Esophagus muscularis mucosa (tissue), 4 donors: ENCODE data around the gene PLCH1. TPM values are rescaled to one million over a fixed set of nuclear protein-coding genes. Genes with fewer than 3 reads are reported as not detected.

Experiments used
- DNase-seq: peaks from one replicate; pipeline ENCODE4 v3.0.0-alpha.2; 2017; ENCODE audit errors: extremely low spot score
- H3K27ac ChIP-seq, 4 donors: fragments of 200-600 bp; sonication (generic); replicated peaks in 1 of 4; 1 replicate in 3 of 4; 2 replicates in 1 of 4; pipeline ENCODE4 v1.5.1; 2016 to 2019; ENCODE audit warnings: mild to moderate bottlenecking in 1 of 4
- H3K27me3 ChIP-seq, 4 donors: fragments of 200-600 bp; sonication (generic); one replicate each; pipeline versions ENCODE4 v1.5.1 to v1.6.0; 2016 to 2019
- H3K36me3 ChIP-seq, 4 donors: fragments of 200-600 bp; sonication (generic); one replicate each; pipeline ENCODE4 v1.5.1; 2016 to 2019
- H3K4me1 ChIP-seq, 4 donors: fragments of 200-600 bp; sonication (generic); one replicate each; pipeline ENCODE4 v1.5.1; 2016 to 2019
- H3K4me3 ChIP-seq, 4 donors: fragments of 200-600 bp; sonication (generic); 1 replicate in 2 of 4; 2 replicates in 2 of 4; pipeline ENCODE4 v1.5.1; 2016 to 2019; ENCODE audit warnings: mild to moderate bottlenecking in 4 of 4, moderate library complexity in 1 of 4
- H3K9me3 ChIP-seq, 4 donors: fragments of 200-600 bp; sonication (generic); 1 replicate in 3 of 4; 2 replicates in 1 of 4; pipeline ENCODE4 v1.5.1; 2016 to 2019
- CTCF ChIP-seq, 3 experiments: fragments of 200-600 bp in 2 of 3; fragments of 450-650 bp in 1 of 3; sonication (generic) in 2 of 3; IDR thresholded peaks; one replicate each; pipeline ENCODE4 v1.5.1; 2017 to 2019; ENCODE audit warnings: antibody characterized with exemption in 3 of 3, mild to moderate bottlenecking in 2 of 3, moderate library complexity in 1 of 3
- EP300 ChIP-seq: sonication (generic); formaldehyde crosslinking; IDR thresholded peaks from one replicate; pipeline ENCODE4 v1.6.1; 2017; ENCODE audit warnings: antibody characterized with exemption
- POLR2A ChIP-seq: fragments of 450-650 bp; IDR thresholded peaks from one replicate; pipeline ENCODE4 v1.6.1; 2017; ENCODE audit warnings: antibody characterized with exemption, moderate library complexity, mild to moderate bottlenecking, low read depth
- POLR2AphosphoS5 ChIP-seq, 2 donors: sonication (generic); formaldehyde crosslinking; IDR thresholded peaks; one replicate each; pipeline ENCODE4 v1.6.1; 2017; ENCODE audit warnings: antibody characterized with exemption in 2 of 2
- WGBS: methylation state at CpG from one replicate; pipeline ENCODE4 v1.1.5; 2018; 5-methylcytosine and 5-hydroxymethylcytosine counted together
- intact Hi-C: fragments of 100-400 bp; cut with DNase I; formaldehyde crosslinking; loops from one replicate; pipeline ENCODE4 v1.15.1; 2023
- total RNA-seq, 4 donors: library from RNA; depleted of rRNA; stranded (reverse); fragments of >200 nt; gene quantifications; one replicate each; pipeline versions ENCODE4 v1.1.0 to v1.2.1, GENCODE V29; 2016

Gene PLCH1
- total RNA-seq, 4 donors from 2014 or later = under 0.01 to 0.52 (median 0.36) TPM

GRCh38 chr3:155516439-155516838 is 228.4 kb downstream of the PLCH1 start:
- Histone ChIP-seq H3K9me3 (no peaks in the 10 kb centered on the region), H3K4me3 (no peak overlapping the region), H3K4me1 (no peaks in the 10 kb centered on the region), H3K27me3 (no peaks in the 10 kb centered on the region), H3K27ac (no peak overlapping the region), H3K36me3 (no peaks in the 10 kb centered on the region)
- TF ChIP-seq POLR2AphosphoS5 (IDR thresholded peaks at IDR 0.05) (no peak), EP300 (no peak), CTCF (IDR thresholded peaks at IDR 0.05) (no peak)
- intact Hi-C loops = no loop called here
- no peak for DNase-seq
- 80% methylated on average over 2 of the region's 2 CpGs for WGBS

- 82% methylated on average over 5 of the region's 5 CpGs for WGBS
- H3K4me1 ChIP-seq = no peaks in the 10 kb centered on the region
- DNase-seq = no peak
- H3K9me3 ChIP-seq = no peaks in the 10 kb centered on the region
- H3K4me3 ChIP-seq = no peak overlapping the region
- H3K27ac ChIP-seq = no peak overlapping the region
- H3K27me3 ChIP-seq = no peaks in the 10 kb centered on the region
- intact Hi-C loops = no loop called here
- TF ChIP-seq CTCF (IDR thresholded peaks at IDR 0.05) (no peak), EP300 (no peak), POLR2A (no peak), POLR2AphosphoS5 (IDR thresholded peaks at IDR 0.05) (no peak)
- H3K36me3 ChIP-seq = no peaks in the 10 kb centered on the region
Measured at GRCh38 chr3:155512867-155513261, 232.0 kb downstream of the PLCH1 start.

- TF ChIP-seq EP300 (no peak), POLR2A (no peak), CTCF (IDR thresholded peaks at IDR 0.05) (no peak), POLR2AphosphoS5 (IDR thresholded peaks at IDR 0.05) (no peak)
- H3K9me3 ChIP-seq = no peaks in the 10 kb centered on the region
- intact Hi-C loops = no loop called here
- H3K4me1 ChIP-seq = no peaks in the 10 kb centered on the region
- no peak overlapping the region for H3K4me3 ChIP-seq
- H3K27ac ChIP-seq = no peak overlapping the region
- no peaks in the 10 kb centered on the region for H3K27me3 ChIP-seq
- 87% methylated on average over 8 of the region's 8 CpGs for WGBS
- H3K36me3 ChIP-seq = no peaks in the 10 kb centered on the region
- DNase-seq = no peak
Measured at GRCh38 chr3:155512175-155512866, 232.6 kb downstream of the PLCH1 start.

- intact Hi-C loops = no loop called here
- Histone ChIP-seq H3K4me1 (no peaks in the 10 kb centered on the region), H3K36me3 (no peaks in the 10 kb centered on the region), H3K9me3 (no peaks in the 10 kb centered on the region), H3K27me3 (no peaks in the 10 kb centered on the region), H3K4me3 (no peak overlapping the region), H3K27ac (no peak overlapping the region)
- WGBS = 86% methylated on average over 1 of the region's 1 CpG
- DNase-seq = no peak
- no peak for TF ChIP-seq POLR2A
- TF ChIP-seq EP300 = no peak
- no peak for TF ChIP-seq POLR2AphosphoS5 (IDR thresholded peaks at IDR 0.05)
- no peak for TF ChIP-seq CTCF (IDR thresholded peaks at IDR 0.05)
Measured at GRCh38 chr3:155504682-155505081, 240.2 kb downstream of the PLCH1 start.

- DNase-seq = no peak
- Histone ChIP-seq H3K36me3 (no peaks in the 10 kb centered on the region), H3K4me3 (no peak overlapping the region), H3K9me3 (no peaks in the 10 kb centered on the region), H3K27me3 (no peaks in the 10 kb centered on the region), H3K27ac (no peak overlapping the region), H3K4me1 (no peaks in the 10 kb centered on the region)
- 86% methylated on average over 5 of the region's 5 CpGs for WGBS
- TF ChIP-seq POLR2AphosphoS5 (IDR thresholded peaks at IDR 0.05) (no peak), POLR2A (no peak), EP300 (no peak), CTCF (IDR thresholded peaks at IDR 0.05) (no peak)
- intact Hi-C loops = no loop called here
Measured at GRCh38 chr3:155502630-155503029, 242.2 kb downstream of the PLCH1 start.
